ENCODE results near the gene MAZ. TPM values are rescaled to one million over a fixed set of nuclear protein-coding genes. Genes with fewer than 3 reads are reported as not detected.

The MAZ gene
- total and polyA plus RNA-seq, 2 of the 13 experiments (the other 11 are each of a cell fraction or from before 2014, with no cell fraction given) = 203 to 277 TPM

DNA sequence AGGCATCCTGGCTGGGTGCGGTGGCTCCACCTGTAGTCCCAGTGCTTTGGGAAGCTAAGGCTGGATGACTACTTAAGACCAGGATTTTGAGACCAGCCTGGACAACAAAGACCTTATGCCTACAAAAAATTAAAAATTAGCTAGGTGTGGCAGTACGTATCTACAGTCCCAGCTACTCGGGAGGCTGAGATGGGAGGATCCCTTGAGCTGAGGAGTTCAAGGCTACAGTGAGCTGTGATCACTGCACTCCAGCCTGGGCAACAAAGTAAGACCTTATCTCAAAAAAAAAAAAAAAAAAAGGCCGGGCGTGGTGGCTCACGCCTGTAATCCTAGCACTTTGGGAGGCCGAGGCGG lies 20.0 kb downstream of the MAZ start (continued):
- TF ChIP-seq, protein P1, sequence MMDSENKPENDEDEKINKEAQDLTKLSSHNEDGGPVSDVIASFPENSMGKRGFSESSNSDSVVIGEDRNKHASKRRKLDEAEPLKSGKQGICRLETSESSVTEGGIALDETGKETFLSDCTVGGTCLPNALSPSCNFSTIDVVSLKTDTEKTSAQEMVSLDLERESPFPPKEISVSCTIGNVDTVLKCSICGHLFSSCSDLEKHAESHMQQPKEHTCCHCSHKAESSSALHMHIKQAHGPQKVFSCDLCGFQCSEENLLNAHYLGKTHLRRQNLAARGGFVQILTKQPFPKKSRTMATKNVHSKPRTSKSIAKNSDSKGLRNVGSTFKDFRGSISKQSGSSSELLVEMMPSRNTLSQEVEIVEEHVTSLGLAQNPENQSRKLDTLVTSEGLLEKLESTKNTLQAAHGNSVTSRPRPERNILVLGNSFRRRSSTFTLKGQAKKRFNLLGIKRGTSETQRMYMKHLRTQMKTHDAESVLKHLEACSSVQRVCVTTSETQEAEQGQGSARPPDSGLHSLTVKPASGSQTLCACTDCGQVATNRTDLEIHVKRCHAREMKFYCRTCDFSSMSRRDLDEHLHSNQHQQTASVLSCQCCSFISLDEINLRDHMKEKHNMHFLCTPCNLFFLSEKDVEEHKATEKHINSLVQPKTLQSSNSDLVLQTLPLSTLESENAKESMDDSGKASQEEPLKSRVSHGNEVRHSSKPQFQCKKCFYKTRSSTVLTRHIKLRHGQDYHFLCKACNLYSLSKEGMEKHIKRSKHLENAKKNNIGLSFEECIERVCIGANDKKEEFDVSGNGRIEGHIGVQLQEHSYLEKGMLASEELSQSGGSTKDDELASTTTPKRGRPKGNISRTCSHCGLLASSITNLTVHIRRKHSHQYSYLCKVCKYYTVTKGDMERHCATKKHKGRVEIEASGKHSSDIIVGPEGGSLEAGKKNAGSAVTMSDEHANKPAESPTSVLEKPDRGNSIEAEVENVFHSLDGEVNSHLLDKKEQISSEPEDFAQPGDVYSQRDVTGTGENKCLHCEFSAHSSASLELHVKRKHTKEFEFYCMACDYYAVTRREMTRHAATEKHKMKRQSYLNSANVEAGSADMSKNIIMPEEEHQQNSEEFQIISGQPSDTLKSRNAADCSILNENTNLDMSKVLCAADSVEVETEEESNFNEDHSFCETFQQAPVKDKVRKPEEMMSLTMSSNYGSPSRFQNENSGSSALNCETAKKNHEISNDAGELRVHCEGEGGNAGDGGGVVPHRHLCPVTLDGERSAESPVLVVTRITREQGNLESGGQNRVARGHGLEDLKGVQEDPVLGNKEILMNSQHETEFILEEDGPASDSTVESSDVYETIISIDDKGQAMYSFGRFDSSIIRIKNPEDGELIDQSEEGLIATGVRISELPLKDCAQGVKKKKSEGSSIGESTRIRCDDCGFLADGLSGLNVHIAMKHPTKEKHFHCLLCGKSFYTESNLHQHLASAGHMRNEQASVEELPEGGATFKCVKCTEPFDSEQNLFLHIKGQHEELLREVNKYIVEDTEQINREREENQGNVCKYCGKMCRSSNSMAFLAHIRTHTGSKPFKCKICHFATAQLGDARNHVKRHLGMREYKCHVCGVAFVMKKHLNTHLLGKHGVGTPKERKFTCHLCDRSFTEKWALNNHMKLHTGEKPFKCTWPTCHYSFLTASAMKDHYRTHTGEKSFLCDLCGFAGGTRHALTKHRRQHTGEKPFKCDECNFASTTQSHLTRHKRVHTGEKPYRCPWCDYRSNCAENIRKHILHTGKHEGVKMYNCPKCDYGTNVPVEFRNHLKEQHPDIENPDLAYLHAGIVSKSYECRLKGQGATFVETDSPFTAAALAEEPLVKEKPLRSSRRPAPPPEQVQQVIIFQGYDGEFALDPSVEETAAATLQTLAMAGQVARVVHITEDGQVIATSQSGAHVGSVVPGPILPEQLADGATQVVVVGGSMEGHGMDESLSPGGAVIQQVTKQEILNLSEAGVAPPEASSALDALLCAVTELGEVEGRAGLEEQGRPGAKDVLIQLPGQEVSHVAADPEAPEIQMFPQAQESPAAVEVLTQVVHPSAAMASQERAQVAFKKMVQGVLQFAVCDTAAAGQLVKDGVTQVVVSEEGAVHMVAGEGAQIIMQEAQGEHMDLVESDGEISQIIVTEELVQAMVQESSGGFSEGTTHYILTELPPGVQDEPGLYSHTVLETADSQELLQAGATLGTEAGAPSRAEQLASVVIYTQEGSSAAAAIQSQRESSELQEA (CRISPR knock-in tag; IDR thresholded peaks at IDR 0.05; ENCODE audit: not compliant biosample characterization) = no peak
- 0 out of 2 replicates have a peak, but pooled peaks have one; percentile 2 for TF ChIP-seq KDM2A (CRISPR knock-in tag; IDR thresholded peaks at IDR 0.05; ENCODE audit: borderline replicate concordance, low read depth)
- no peak for TF ChIP-seq ZFP90 (CRISPR knock-in tag; IDR thresholded peaks at IDR 0.05; ENCODE audit: borderline replicate concordance)
- TF ChIP-seq PCBP1 (IDR thresholded peaks at IDR 0.05; ENCODE audit: borderline replicate concordance, low read depth, low read length) = no peak
- TF ChIP-seq PITX1 (CRISPR knock-in tag; IDR thresholded peaks at IDR 0.05) = no peak
- TF ChIP-seq SP4 (CRISPR knock-in tag; IDR thresholded peaks at IDR 0.05) = no peak; the same call in 1 of the 2 replicates
- TF ChIP-seq, protein P2, sequence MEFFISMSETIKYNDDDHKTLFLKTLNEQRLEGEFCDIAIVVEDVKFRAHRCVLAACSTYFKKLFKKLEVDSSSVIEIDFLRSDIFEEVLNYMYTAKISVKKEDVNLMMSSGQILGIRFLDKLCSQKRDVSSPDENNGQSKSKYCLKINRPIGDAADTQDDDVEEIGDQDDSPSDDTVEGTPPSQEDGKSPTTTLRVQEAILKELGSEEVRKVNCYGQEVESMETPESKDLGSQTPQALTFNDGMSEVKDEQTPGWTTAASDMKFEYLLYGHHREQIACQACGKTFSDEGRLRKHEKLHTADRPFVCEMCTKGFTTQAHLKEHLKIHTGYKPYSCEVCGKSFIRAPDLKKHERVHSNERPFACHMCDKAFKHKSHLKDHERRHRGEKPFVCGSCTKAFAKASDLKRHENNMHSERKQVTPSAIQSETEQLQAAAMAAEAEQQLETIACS (CRISPR knock-in tag; IDR thresholded peaks at IDR 0.05) = no peak
- TF ChIP-seq, protein P3, sequence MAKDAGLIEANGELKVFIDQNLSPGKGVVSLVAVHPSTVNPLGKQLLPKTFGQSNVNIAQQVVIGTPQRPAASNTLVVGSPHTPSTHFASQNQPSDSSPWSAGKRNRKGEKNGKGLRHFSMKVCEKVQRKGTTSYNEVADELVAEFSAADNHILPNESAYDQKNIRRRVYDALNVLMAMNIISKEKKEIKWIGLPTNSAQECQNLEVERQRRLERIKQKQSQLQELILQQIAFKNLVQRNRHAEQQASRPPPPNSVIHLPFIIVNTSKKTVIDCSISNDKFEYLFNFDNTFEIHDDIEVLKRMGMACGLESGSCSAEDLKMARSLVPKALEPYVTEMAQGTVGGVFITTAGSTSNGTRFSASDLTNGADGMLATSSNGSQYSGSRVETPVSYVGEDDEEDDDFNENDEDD (CRISPR knock-in tag; IDR thresholded peaks at IDR 0.05; ENCODE audit: borderline replicate concordance) = no peak
- no peak for TF ChIP-seq ZNF253 (CRISPR knock-in tag; IDR thresholded peaks at IDR 0.05; ENCODE audit: borderline replicate concordance)
- no peak for TF ChIP-seq PHF20 (CRISPR knock-in tag; IDR thresholded peaks at IDR 0.05)
- TF ChIP-seq ZNF788 (CRISPR knock-in tag; IDR thresholded peaks at IDR 0.05; ENCODE audit: borderline replicate concordance) = 0 out of 2 replicates have a peak, but pooled peaks have one; percentile 36
- no peak for TF ChIP-seq CEBPB (IDR thresholded peaks at IDR 0.05; ENCODE audit: borderline replicate concordance, low read depth, low read length)
- TF ChIP-seq NFKBIZ (CRISPR knock-in tag; IDR thresholded peaks at IDR 0.05) = no peak
- TF ChIP-seq, protein P4, sequence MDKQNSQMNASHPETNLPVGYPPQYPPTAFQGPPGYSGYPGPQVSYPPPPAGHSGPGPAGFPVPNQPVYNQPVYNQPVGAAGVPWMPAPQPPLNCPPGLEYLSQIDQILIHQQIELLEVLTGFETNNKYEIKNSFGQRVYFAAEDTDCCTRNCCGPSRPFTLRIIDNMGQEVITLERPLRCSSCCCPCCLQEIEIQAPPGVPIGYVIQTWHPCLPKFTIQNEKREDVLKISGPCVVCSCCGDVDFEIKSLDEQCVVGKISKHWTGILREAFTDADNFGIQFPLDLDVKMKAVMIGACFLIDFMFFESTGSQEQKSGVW (CRISPR knock-in tag; IDR thresholded peaks at IDR 0.05; ENCODE audit: borderline replicate concordance) = no peak
- no peak for TF ChIP-seq ZNF256 (CRISPR knock-in tag; conservative IDR thresholded peaks at IDR 0.05)
- no peak for TF ChIP-seq ELF1 (CRISPR knock-in tag; IDR thresholded peaks at IDR 0.05)
- TF ChIP-seq POLR2AphosphoS5 (IDR thresholded peaks at IDR 0.05; ENCODE audit: low read depth, low read length) = no peak
- TF ChIP-seq TARDBP (CRISPR knock-in tag; IDR thresholded peaks at IDR 0.05) = no peak
- TF ChIP-seq ZNF670 (CRISPR knock-in tag; IDR thresholded peaks at IDR 0.05; ENCODE audit: borderline replicate concordance) = no peak
- peak; percentile 40 for TF ChIP-seq CBX1 (IDR thresholded peaks at IDR 0.05; ENCODE audit: low read depth)
- TF ChIP-seq ZNF605 (CRISPR knock-in tag; IDR thresholded peaks at IDR 0.05) = 0 out of 2 replicates have a peak, but pooled peaks have one; percentile 18

All from HepG2 (cell line).